Endothelial cell of umbilical vein (primary cell): ENCODE data around the gene PDLIM1.

Experiments
- EZH2 ChIP-seq: IDR thresholded peaks from 2 replicates; pipeline ENCODE4 v1.6.1; 2012; ENCODE audit warnings: borderline replicate concordance, low read depth, mild to moderate bottlenecking, moderate library complexity, low read length, inconsistent platforms; ENCODE audit not compliant: severe bottlenecking
- JUN ChIP-seq: IDR thresholded peaks from 2 replicates; pipeline ENCODE4 v1.6.1; 2011; ENCODE audit warnings: borderline replicate concordance, low read depth; ENCODE audit not compliant: insufficient read length, insufficient read depth
- MAX ChIP-seq: IDR thresholded peaks from 2 replicates; pipeline ENCODE4 v1.6.1; 2011; ENCODE audit not compliant: insufficient read depth, insufficient read length
- POLR2A ChIP-seq: IDR thresholded peaks from 2 replicates; pipeline ENCODE4 v1.6.1; 2012; ENCODE audit warnings: low read depth, mild to moderate bottlenecking, control low read depth, low read length
- TF ChIP-seq, protein P1 (sequence below), 2 donors: IDR thresholded peaks; 1 replicate in 1 of 2; 2 replicates in 1 of 2; pipeline ENCODE4 v1.5.1; 2011; ENCODE audit warnings: low read length in 2 of 2, mild to moderate bottlenecking in 2 of 2, moderate library complexity in 2 of 2, control low read depth in 1 of 2, inconsistent platforms in 1 of 2, low read depth in 1 of 2; ENCODE audit not compliant: insufficient read depth in 1 of 2; ENCODE audit errors: extremely low read depth in 1 of 2

GRCh38 chr10:95339863-95340262 is 49.1 kb upstream of the PDLIM1 start:
- TF ChIP-seq POLR2A (no peak), EZH2 (no peak), MAX (no peak), JUN (no peak)
- TF ChIP-seq, protein P1, sequence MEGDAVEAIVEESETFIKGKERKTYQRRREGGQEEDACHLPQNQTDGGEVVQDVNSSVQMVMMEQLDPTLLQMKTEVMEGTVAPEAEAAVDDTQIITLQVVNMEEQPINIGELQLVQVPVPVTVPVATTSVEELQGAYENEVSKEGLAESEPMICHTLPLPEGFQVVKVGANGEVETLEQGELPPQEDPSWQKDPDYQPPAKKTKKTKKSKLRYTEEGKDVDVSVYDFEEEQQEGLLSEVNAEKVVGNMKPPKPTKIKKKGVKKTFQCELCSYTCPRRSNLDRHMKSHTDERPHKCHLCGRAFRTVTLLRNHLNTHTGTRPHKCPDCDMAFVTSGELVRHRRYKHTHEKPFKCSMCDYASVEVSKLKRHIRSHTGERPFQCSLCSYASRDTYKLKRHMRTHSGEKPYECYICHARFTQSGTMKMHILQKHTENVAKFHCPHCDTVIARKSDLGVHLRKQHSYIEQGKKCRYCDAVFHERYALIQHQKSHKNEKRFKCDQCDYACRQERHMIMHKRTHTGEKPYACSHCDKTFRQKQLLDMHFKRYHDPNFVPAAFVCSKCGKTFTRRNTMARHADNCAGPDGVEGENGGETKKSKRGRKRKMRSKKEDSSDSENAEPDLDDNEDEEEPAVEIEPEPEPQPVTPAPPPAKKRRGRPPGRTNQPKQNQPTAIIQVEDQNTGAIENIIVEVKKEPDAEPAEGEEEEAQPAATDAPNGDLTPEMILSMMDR (IDR thresholded peaks at IDR 0.05; ENCODE audit: extremely low read depth in 1 of 2, insufficient read depth in 1 of 2, low read depth in 1 of 2, low read length in 2 of 2) = no peak
